NCI-H526 treated with DMSO at 0.1 percent for 48 hours (cell line): ENCODE results near the gene TRAF2.
"Not testable (repeated sequence)": the region's sequence is repeated elsewhere in the genome, so short reads cannot be mapped to it uniquely, and the experiment has no call there.

Experiments used
- DNase-seq: peaks from one replicate; lab custom pipeline; 2025; lab: John Stamatoyannopoulos, UW

The TRAF2 gene

DNA sequence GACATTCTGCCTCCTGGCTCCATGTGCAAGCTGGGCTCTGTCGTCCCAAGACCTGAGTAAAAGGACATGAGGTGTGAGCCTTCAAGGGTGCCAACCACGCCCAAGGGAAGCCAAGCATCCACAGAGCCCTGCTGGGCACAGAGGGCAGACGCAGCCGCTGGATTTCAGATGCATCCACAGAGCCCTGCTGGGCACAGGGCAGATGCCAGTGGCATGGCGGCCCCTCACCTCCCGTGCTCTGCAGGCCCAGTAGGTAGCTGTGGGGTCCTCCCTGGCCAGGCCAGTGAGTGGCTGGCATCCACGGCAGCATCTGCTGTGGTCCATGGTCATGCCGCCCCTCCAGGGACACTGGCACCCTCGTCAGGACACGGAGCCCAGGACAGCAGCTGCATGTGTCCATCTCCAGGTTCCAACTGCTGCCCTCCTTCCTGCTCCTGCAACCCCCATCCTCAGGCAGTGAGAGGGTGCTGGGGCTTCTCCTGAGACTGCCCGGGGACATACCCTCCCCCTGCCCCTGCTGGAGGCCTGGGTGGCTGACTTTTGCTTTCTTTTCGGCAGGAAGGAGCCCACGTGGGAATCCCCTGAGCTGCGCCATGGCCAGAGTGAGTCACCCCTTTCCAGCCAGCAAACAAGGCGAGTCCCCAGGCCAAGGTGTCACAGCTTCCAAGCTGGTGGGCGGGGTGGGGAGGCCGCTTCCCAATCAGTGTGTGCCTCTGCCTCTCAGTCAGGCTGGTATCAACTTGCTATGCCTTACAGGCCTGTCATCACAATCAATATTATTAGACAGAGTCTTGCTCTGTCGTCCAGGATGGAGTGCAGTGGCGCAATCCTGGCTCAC is 4.0 kb upstream of the TRAF2 start:
- no peak for DNase-seq

DNA sequence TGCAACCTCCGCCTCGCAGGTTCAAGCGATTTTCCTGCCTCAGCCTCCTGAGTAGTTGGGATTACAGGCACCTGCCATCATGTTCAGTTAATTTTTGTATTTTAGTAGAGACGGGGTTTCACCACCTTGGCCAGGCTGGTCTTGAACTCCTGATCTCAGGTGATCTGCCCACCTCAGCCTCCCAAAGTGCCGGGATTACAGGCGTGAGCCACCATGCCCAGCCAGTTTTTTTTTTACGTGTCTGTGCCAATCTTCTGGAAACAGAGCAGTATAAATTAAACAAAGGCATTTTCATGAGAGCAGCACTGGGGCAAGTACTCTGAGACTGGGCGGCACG is 3.4 kb upstream of the TRAF2 start:
- not testable (repeated sequence) for DNase-seq

DNA sequence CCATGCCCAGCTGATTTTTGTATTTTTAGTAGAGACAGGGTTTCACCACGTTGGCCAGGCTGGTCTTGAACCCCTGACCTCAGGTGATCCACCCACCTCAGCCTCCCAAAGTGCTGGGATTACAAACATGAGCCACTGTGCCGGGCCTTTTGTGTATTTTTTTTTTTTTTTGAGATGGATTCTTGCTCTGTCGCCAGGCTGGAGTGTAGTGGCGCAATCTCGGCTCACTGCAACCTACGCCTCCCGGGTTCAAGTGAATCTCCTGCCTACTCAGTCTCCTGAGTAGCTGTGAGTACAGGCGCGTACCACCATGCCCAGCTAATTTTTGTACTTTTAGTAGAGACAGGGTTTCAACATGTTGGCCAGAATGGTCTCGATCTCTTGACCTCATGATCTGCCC is 2.6 kb upstream of the TRAF2 start:
- not testable (repeated sequence) for DNase-seq

DNA sequence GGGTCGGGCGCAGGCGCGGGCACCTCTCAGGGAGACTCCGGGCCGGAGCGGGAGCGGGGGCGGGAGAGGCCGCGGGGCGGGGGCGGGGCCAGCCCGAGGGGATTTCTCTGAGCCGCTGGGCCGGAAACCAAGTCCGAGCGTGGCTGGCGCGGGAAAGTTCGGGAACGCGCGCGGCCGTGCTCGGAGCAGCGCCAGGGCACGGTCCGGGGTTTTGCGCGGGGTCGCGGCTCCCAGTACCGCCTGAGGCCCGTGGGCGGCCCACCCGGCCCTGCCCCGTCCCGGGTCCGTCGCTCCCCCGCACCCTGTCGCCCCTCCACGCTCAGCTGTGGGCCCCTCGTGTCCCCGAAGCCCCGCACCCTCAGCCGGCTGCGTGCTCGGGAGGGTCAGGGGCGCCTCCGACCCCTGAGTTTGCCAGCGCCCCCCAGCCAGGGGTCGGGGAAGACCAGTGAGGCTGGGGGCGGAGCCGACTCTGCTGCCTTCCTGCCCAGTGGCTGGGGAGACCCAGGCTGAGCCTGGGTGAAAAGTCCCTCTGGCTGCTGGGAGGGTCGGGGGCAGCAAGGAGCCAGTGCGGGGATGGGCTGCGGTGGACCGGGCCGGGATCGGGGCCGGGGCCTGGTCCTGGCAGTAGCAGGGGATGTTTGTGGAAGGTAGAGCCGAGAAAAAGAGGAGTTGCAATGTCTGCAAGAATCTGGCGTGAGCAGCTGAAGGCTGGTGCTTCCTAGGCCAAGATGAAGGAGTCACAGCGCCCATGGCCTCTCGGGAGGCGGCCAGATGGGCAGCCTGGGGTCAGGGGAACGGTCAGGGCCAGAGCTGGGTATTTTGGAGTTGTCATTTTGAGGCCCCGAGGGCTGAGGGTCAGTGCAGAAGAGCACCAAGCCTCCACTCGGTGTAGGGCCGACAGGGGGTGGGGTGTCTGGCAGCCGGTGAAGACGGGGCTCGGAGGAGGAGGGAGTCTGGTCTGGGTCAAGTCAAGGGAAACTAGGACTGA is 588 bp downstream of the TRAF2 start:
- no peak for DNase-seq

DNA sequence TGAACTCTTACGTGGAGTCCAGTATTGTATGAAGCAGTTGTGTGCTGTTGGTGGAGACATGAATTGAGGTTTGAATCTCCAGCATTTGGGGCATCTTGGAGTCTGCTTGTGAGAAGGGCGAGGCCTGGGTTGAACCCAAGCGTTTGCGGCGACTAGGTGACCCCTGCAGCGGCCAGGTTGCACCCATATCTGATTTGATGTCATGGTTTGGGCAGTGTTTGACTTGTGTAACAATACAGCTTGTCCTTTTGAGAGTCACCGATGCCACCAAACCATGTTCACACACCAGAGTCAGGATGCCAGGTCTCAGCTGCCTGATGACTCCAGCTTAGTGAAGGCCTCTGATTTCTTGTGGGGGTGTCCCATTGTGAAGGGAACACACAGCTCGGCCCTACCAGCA is 2.1 kb downstream of the TRAF2 start:
- no peak for DNase-seq

DNA sequence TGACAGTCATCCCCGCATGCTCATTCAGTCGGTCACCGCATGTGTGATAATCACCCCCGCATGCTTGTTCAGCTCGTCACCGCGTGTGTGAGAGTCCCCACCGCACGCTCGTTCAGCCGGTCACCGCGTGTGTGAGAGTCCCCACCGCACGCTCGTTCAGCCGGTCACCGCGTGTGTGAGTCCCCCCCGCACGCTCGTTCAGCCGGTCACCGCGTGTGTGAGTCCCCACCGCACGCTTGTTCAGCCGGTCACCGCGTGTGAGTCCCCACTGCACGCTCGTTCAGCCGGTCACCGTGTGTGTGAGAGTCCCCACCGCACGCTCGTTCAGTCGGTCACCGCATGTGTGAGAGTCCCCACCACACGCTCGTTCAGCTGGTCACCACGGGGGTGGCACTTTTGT is 3.5 kb downstream of the TRAF2 start:
- DNase-seq: no peak

DNA sequence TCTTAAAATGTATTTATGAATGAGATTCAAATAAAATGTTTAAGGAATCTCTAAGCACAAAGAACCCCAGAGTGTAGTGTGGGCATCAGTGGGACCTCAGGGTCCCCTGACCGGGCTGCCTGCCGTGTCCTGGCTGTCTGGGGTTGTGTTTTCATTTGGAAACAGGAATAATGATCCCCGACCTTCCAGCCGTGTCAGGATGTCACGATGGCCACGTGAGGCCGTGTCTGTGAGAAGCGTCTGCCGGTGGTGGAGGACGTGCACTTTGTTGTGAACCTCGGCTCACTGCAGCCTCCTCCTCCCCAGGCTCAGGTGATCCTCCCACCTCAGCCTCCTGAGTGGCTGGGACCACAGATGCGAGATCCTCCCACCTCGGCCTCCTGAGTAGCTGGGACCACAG is 4.3 kb downstream of the TRAF2 start:
- no peak for DNase-seq

DNA sequence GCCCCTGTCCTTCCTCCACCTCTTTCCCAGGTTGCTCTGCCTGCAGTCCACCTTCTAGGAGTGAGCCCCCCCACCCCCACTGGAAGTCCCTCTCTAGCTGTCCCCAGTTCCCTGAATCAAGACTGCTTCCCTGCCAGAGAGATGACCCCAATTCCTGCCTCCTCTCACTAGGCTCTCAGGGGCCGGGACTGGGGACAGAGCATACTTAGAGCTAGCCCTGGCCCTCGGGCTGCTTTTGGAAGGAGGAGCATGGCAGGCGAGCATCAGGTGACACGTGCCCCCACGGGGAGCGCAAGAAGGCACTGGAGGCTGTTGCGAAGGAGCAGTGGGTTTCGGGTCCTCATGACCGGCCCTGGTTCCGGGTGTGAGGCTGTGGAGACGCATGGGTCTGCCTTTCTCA is 9.7 kb downstream of the TRAF2 start:
- DNase-seq: no peak

DNA sequence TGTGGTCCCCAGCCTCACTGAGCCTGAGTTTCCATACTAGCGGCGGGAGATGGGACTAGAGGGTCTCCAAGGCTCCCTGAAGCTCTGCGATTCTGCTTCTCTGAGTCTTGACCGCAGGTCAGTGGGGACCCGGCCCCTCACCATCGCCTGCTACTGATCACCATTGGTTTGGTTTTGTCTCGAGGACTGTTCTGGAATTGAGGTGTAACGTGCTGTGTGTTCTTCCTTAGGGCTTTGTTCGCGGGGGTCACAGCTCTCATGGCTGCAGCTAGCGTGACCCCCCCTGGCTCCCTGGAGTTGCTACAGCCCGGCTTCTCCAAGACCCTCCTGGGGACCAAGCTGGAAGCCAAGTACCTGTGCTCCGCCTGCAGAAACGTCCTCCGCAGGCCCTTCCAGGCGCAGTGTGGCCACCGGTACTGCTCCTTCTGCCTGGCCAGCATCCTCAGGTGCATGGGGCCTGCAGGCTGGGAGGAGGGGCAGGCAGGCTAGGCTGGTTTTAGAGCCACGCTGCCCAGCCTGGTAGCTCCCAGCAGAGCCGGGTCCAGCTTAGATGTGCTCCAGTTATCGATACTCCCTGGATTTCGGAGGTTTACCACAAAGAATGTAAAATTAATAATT is 12.3 kb downstream of the TRAF2 start:
- DNase-seq: no peak

DNA sequence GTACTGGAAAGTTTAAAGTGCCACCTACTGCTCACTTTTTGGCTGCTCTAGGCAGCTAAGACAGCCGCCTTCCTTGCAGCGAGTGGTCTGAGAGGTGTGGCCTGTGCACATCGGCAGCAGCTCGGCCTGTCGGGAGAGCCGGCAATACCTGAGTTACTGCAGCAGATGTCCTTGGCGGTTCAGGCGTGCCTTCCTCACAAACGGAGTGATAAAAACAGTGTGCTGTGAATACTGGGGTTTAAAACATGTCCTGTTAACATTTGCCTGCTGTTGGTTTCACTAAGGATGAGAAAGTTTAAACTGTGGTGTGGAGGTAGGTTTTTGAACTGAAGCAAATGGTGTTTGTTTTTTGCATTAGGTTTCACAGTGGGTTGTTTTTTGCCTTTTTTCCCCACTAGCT is 12.9 kb downstream of the TRAF2 start:
- DNase-seq: no peak

DNA sequence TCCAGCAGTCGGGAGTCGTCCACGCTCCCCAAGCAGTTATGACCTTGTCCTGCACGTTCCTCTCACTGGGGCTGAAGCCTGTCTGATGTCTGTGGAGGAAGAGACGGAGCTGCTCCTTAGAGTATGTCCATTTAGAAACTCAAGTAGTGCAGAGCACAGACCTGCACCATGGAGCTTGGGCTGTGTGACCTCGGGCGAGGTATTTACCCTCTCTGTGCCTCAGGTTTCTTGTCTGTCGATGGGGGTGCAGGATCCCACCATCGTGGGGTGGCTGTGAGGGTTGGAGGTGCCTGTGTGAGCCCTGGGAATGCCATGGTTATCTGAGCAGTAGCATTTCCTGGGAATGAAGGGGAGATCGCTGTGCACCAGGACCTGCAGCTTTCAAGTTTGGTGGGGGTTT is 14.2 kb downstream of the TRAF2 start:
- no peak for DNase-seq

DNA sequence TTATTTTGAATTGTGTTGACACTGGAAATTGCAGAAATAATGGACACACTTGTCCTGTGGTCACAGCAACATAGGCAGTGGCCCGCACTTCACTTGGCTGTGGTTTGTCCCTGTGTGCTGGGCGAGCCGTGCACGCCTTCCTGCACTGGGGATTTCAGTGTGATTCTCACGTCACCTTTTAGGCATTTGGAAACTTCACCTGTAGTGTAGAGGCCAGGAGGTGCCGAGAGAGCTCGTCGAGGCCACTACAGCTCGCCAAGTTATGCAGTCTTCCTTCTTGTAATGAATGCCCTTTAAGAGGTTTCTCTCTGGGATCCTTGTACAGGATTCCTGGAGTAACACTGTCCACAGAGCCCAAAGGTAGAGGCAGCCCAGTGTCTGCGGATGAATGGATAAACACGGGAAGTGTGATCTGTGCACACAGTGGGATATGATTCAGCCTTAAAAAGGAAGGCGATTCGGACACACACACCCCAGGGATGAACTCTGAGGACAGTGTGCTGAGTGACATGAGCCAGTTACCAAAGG is 14.7 kb downstream of the TRAF2 start:
- no peak for DNase-seq

DNA sequence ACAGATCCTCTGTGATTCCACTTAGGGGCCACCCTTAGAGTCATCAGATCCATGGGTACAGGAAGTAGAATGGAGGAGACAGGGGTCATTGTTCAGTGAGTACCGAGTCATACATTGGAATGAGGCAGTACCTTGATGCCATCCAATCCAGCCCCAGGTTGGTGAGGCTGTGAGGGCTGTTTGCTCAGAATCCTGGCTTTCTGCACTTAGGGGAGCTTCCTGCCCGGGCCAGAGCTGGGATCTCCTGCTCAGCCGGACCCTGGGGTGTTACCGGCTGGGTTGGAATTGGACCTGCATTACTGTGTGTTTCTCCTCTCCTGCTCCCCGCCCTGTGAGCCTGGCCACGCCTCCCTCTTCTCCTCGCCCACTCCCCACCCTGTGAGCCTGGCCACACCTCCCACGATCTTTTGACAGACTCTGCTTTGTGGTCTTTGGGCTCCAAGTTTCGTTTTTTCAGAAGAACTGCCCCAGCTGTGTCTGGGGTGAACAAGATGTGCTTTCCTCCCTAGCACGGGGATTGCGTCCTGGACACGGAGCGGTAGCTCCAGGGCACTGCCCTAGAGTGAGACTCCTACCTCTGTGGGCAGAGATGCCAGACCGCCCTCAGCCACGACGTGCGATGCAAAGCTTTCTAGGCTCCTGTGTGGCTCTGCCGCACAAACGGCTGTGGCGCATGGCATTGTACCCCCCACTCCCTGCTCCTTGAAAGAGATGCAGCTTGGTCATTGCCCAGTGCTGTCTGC is 15.4 kb downstream of the TRAF2 start:
- no peak for DNase-seq

DNA sequence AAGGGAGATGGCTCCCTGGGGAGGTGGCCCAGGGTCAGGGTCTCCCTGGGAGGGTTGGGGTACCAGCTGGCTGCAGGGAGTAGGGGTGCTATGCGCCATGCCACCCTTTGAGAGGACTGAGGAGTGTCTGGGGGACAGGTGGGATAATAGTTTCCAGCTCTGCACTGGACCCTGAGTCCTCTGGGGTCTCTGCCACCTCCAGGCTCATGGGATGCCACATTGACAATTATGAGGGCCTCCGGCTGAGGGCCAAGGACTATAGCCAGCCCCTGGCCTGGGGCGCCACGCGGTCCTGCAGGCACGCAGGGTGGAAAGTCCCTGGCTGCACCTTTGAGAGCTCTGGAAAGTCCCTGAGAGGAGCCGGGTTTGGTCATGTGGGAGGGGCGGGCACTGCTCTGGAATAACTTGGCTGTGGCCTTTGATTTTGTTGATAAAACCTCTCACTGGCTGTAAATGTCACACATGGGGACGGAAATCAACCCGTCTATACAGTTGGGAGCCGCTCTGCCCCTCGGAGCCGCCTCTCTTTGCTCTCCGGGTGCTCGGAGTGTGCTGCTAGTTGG is 16.0 kb downstream of the TRAF2 start:
- DNase-seq: no peak

DNA sequence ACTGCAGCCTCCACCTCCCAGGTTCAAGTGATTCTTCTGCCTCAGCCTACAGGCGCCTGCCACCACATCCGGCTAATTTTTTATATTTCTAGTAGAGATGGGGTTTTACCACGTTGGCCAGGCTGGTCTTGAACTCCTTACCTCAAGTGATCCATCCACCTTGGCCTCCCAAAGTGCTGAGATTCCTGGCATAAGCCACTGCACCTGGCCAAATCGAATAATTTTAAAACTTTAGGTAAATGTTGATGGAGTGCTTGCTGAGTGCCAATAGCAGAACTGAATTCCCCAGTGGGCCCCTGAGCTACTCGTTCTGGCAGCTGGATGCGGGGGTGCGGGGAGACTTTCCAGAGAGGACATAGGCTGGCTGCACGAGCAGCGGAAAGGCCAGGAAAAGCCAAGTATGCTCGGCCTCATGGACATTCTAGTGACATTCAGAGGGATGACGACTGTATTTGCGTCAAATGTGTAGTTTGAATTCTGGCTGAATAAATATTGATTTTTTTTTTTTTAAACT is 16.8 kb downstream of the TRAF2 start:
- DNase-seq: no peak

DNA sequence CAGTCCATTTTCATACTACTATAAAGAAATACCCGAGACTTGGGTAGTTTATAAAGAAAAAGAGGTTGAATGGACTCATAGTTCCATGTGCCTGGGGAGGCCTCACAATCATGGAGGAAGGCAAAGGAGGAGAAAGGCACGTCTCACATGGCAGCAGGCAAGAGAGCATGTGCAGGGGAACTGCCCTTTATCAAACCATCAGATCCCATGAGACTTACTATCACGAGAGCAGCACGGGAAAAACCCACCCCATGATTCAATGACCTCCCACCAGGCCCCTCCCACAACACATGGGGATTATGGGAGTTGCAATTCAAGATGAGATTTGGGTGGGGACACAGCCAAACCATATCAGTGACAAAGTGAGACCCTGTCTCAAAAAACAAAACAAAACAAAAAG is 19.9 kb downstream of the TRAF2 start:
- no peak for DNase-seq

DNA sequence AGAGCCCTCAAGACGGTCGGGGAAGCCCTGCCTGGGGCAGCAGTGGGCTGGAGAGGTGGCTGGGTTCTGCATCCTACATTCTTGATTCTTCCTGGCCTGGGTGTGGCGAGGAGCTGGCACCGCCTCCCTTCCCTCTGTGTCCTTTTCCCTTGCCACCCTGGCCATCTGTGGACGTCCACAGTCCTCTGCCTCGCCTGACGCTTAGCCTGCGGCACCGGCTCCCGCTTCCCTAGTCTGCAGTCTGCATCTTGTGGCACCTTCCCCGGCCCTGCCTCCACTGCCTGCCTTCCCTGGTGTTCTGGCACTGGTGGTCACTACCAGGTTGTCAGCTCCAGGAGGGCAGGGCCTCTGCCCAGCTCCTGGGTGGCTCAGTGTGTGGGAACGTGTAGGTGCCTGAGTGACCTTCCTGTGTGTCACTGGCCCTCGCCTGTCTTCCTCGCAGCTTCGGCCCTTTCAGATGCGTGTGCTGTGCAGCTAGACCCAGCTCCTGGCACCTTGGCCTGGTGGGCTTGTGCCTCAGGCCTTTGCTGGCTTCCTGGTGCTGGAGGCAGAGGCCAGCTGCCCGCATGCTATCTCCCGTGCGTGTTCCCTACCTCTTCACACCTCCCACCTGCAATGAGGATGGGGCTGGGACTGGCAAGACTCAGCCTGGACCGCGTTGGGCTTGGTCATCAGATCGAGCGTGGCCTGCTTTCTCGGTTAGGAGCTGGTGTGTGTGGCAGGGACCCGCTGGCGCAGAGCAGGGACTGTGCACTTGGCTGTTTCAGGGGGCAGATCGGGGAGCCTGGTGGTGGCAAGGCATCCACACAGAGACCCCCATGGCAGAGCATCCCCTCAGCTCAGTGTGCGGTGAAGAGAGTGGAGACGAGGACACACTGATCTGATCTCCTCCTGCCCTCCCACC is 20.9 kb downstream of the TRAF2 start:
- no peak for DNase-seq

DNA sequence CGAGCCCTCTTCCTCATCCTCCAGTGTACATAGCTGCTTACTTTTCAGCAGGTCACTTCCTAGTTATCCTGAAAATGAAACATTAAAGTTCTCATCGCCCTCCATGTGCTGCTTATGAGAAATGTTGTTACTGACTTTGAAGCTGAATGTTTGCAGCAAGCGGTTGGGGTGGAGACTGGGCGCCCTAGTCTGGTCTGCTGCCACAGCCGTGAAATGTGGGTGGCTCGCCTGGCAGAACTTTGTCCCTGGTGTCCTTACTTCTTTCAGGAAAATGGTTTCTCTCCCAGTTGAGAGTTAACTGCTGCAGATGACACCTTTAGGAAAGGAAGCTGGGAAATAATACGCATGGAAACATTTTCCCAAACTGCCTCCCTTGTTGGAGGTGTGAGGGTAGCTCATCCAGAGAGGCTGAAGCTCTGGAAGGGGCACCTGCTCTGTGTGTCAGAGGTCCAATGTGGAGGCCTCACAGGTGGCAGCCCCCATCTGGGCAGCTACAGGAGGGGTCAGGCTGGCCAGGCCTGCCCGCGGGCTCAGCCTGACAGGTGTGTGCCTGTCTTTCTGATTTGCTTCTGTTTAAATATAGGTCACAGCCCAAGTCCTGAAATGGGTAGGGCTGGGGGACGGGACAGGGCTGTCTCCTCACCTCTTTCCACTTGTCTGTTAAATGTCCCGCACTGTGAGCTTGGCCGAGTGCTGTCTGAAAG is 24.0 kb downstream of the TRAF2 start:
- DNase-seq: no peak

DNA sequence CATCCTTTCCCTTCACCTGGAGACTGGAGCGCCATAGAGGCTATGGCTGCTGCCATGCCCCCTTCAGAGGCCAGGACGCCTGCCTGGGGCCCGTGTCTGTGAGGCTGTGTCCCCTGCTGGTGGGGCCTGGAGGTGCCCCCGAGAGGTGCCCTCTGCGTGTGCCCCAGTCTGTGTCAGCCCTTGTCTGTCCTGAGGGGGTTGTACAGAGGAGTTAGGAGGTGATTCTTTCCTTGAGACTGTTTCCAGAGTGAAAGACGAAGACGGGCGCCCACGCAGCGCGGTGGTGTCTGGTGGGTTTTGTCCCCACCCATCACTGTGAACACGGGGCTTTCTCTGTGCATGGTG is 24.6 kb downstream of the TRAF2 start:
- no peak for DNase-seq
